B cell (primary cell): Measurements from ENCODE around the gene PGA3. TPM values are rescaled to one million over a fixed set of nuclear protein-coding genes. Genes with fewer than 3 reads are reported as not detected.

ENCODE experiments used
- ATAC-seq: fragments of 200-7000 bp; cut with Tn5 transposase; one replicate; pipeline ENCODE4 v1.10.0; 2021; ENCODE audit warnings: low read depth, mild to moderate bottlenecking, moderate number of reproducible peaks, moderate library complexity
- CTCF ChIA-PET: fragments of 350-600 bp; sonication (Branson Sonifier 250); formaldehyde crosslinking; loops from one replicate; lab custom pipeline; 2021; ENCODE audit warnings: antibody characterized with exemption, inconsistent platforms; lab: Charles Lee
- POLR2A ChIA-PET: fragments of 350-600 bp; sonication (Branson Sonifier 250); formaldehyde crosslinking; loops from one replicate; lab custom pipeline; 2021; ENCODE audit warnings: antibody characterized with exemption; lab: Charles Lee
- DNase-seq: peaks from one replicate; pipeline ENCODE4 v3.0.0; 2013
- H2AFZ ChIP-seq: 2 replicates; pipeline ENCODE4 v1.6.1; 2012; ENCODE audit warnings: mild to moderate bottlenecking, low read depth, low read length; ENCODE audit not compliant: insufficient read depth, poor library complexity, severe bottlenecking
- H3K27ac ChIP-seq, 2 donors: 1 replicate in 1 of 2; 2 replicates in 1 of 2; pipeline ENCODE4 v1.5.1; 2012 to 2013; ENCODE audit warnings: low read length in 2 of 2, mild to moderate bottlenecking in 2 of 2, moderate library complexity in 1 of 2
- H3K27me3 ChIP-seq, 4 experiments: fragments of 200-600 bp in 1 of 4; sonication (generic) in 1 of 4; replicated peaks in 1 of 4; 1 replicate in 2 of 4; 2 replicates in 2 of 4; pipeline versions ENCODE4 v1.6.1 to v1.7.0; 2013 to 2016; ENCODE audit warnings: low read length in 3 of 4, mild to moderate bottlenecking in 2 of 4, mixed read lengths in 1 of 4, moderate library complexity in 1 of 4; ENCODE audit not compliant: insufficient read depth in 4 of 4, control insufficient read depth in 3 of 4; ENCODE audit errors: control extremely low read depth in 1 of 4
- H3K36me3 ChIP-seq, 2 experiments: replicated peaks in 1 of 2; 1 replicate in 1 of 2; 2 replicates in 1 of 2; pipeline versions ENCODE4 v1.6.1 to v1.7.1; 2013; ENCODE audit warnings: low read length in 1 of 2; ENCODE audit not compliant: insufficient read depth in 2 of 2, control insufficient read depth in 1 of 2; ENCODE audit errors: control extremely low read depth in 1 of 2, extremely low read depth in 1 of 2
- H3K4me1 ChIP-seq, 2 donors: fragments of 200-600 bp in 1 of 2; sonication (generic) in 1 of 2; 1 replicate in 1 of 2; 2 replicates in 1 of 2; pipeline versions ENCODE4 v1.5.1 to v1.6.1; 2013 to 2017; ENCODE audit warnings: low read length in 2 of 2; ENCODE audit not compliant: control insufficient read depth in 2 of 2, insufficient read depth in 2 of 2
- H3K4me2 ChIP-seq: replicated peaks from 2 replicates; pipeline ENCODE3; 2012; ENCODE audit warnings: mild to moderate bottlenecking, low read depth, low read length; ENCODE audit not compliant: poor library complexity, severe bottlenecking
- H3K4me3 ChIP-seq, 5 experiments: fragments of 200-600 bp in 1 of 5; sonication (generic) in 1 of 5; 1 replicate in 3 of 5; 2 replicates in 2 of 5; pipeline versions ENCODE4 v1.5.1 to v1.7.0; 2011 to 2016; ENCODE audit warnings: low read length in 4 of 5, mild to moderate bottlenecking in 4 of 5, low read depth in 2 of 5, control low read depth in 1 of 5, moderate library complexity in 1 of 5; ENCODE audit not compliant: insufficient read depth in 1 of 5; ENCODE audit errors: control extremely low read depth in 1 of 5, extremely low read depth in 1 of 5
- H3K79me2 ChIP-seq: fragments of 200-600 bp; sonication (generic); one replicate; pipeline ENCODE4 v1.6.0; 2016; ENCODE audit warnings: low read length; ENCODE audit not compliant: control insufficient read depth, insufficient read depth
- H3K9ac ChIP-seq: fragments of 200-600 bp; sonication (generic); 2 replicates; pipeline ENCODE4 v1.6.1; 2017; ENCODE audit warnings: mild to moderate bottlenecking, low read length, moderate library complexity
- H3K9me3 ChIP-seq, 3 donors: one replicate each; pipeline versions ENCODE4 v1.6.1 to v1.7.1; 2013; ENCODE audit warnings: low read length in 2 of 3; ENCODE audit not compliant: control insufficient read depth in 2 of 3, insufficient read depth in 1 of 3; ENCODE audit errors: control extremely low read depth in 1 of 3
- H4K20me1 ChIP-seq: 2 replicates; pipeline ENCODE4 v1.6.0; 2012; ENCODE audit warnings: mild to moderate bottlenecking, low read length; ENCODE audit not compliant: insufficient read depth, control insufficient read depth, poor library complexity, severe bottlenecking
- H3K27ac Mint-ChIP-seq: one replicate; pipeline ENCODE4 v1.8.0; 2021; ENCODE audit warnings: mixed read lengths
- H3K27me3 Mint-ChIP-seq: one replicate; pipeline ENCODE4 v1.8.0; 2021; ENCODE audit warnings: mixed read lengths
- H3K4me1 Mint-ChIP-seq: one replicate; pipeline ENCODE4 v1.8.0; 2021; ENCODE audit warnings: mixed read lengths
- H3K4me3 Mint-ChIP-seq: one replicate; pipeline ENCODE4 v1.8.0; 2021; ENCODE audit warnings: mixed read lengths
- H3K9me3 Mint-ChIP-seq: one replicate; pipeline ENCODE4 v1.8.0; 2022; ENCODE audit warnings: mixed read lengths; ENCODE audit not compliant: insufficient read depth
- EZH2 ChIP-seq: IDR thresholded peaks from 2 replicates; pipeline ENCODE4 v1.6.1; 2012; ENCODE audit warnings: borderline replicate concordance, low read depth, mild to moderate bottlenecking, moderate library complexity, low read length; ENCODE audit not compliant: insufficient read depth, poor library complexity, severe bottlenecking
- WGBS: methylation state at CpG from one replicate; pipeline ENCODE4 v1.1.5; 2013; ENCODE audit warnings: missing lambda C conversion rate; ENCODE audit not compliant: insufficient coverage; 5-methylcytosine and 5-hydroxymethylcytosine counted together
- intact Hi-C: fragments of 100-400 bp; cut with micrococcal nuclease; formaldehyde crosslinking; loops from one replicate; pipeline ENCODE4 v1.10.0; 2022
- polyA plus RNA-seq: library from polyadenylated mRNA; depleted of rRNA; stranded (reverse); fragments of >200 nt; gene quantifications from 2 replicates; pipeline ENCODE4 v1.2.3, GENCODE V29; 2012
- total RNA-seq, 2 donors: library from RNA; stranded (reverse); fragments of 120-200 nt in 1 of 2; gene quantifications; 1 replicate in 1 of 2; 2 replicates in 1 of 2; pipeline versions ENCODE4 v1.2.3 to v1.2.4, GENCODE V29; 2013 to 2022
- TF ChIP-seq, protein P1 (sequence below): fragments of 200-600 bp; IDR thresholded peaks from one replicate; pipeline ENCODE4 v1.8.0; 2022; ENCODE audit warnings: antibody characterized with exemption, mild to moderate bottlenecking

The PGA3 gene
- total and polyA plus RNA-seq, 2 donors (not counting 1 experiment from before 2014, with no cell fraction given), result not detected

DNA sequence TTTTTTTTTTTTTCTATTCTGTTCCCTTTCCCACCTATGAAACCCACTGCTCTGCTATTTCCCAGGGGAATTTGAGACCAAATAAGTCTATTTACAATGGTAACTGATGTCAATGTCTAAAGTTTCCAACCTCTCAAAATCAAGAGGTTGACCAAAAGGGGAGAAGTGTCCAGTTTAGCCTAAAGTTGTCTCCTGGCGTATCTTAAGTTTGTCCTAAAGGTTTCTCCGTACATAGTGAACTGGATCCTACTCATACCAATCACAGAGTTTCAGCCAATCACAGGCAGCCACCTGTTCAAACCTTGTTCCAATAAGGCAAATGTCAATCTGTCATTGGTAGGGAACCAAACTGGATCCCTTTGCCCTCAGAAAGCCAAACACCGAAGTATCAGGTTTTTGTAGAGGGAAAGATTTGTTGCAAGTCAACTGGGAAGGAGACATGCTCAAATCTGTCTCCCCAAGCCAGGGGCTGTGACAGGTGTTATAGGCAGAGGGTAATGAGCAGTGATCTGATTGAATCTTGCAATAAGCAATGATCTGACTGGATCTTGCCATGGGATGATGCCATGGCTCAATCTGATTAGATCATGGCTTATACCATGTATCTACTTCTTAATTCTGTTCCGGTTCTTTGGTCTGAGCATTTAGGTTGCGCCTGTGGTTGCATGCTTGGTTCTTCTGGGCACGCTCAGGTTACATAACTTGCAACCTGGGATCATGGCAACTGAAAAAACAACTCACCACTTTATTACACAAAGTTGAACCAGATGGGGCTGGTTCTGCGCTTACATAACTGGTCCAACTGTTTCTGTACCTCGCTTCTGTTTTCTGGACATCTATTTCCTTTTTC, 41.0 kb upstream of the PGA3 start:
- H3K27me3 Mint-ChIP-seq, result no peaks in the 10 kb centered on the region
- POLR2A ChIA-PET, result interaction anchor here (0.7 to 1.1 kb wide), 3 partner anchors 248 to 1547 kb away, joined by 3 to 5 read pairs (median 5); partner anchors contain the start of gene TMEM109
- Histone ChIP-seq H3K27me3 (no peaks in the 10 kb centered on the region), H3K36me3 (no peaks in the 10 kb centered on the region), H3K79me2 (peaks cover 7% of the 10 kb centered on the region), H3K4me2 (peak overlapping the region; percentile 78), H4K20me1 (no peaks in the 10 kb centered on the region), H3K9me3 (no peaks in the 10 kb centered on the region), H3K4me3 (peak overlapping the region; percentile 27 to 68 (median 60)), H2AFZ (peak overlapping the region; percentile 64), H3K4me1 (peaks cover 45 to 53% of the 10 kb centered on the region in 2 donors), H3K27ac (peak overlapping the region; percentile 94 to 95), H3K9ac (peak overlapping the region; percentile 69)
- peak overlapping the region; percentile 91 for H3K4me3 Mint-ChIP-seq
- peak overlapping the region; percentile 96 for H3K27ac Mint-ChIP-seq
- 82% methylated on average over 2 of the region's 8 CpGs for WGBS
- ATAC-seq, result no peak
- intact Hi-C loops, result loop anchor here (5.0 to 10.0 kb wide), 2 partner anchors 170 to 272 kb away; partner anchors contain the start of genes DDB1, SDHAF2 and TKFC
- peaks cover 56% of the 10 kb centered on the region for H3K4me1 Mint-ChIP-seq
- no peak for TF ChIP-seq EZH2
- TF ChIP-seq, protein P1, sequence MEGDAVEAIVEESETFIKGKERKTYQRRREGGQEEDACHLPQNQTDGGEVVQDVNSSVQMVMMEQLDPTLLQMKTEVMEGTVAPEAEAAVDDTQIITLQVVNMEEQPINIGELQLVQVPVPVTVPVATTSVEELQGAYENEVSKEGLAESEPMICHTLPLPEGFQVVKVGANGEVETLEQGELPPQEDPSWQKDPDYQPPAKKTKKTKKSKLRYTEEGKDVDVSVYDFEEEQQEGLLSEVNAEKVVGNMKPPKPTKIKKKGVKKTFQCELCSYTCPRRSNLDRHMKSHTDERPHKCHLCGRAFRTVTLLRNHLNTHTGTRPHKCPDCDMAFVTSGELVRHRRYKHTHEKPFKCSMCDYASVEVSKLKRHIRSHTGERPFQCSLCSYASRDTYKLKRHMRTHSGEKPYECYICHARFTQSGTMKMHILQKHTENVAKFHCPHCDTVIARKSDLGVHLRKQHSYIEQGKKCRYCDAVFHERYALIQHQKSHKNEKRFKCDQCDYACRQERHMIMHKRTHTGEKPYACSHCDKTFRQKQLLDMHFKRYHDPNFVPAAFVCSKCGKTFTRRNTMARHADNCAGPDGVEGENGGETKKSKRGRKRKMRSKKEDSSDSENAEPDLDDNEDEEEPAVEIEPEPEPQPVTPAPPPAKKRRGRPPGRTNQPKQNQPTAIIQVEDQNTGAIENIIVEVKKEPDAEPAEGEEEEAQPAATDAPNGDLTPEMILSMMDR, result no peak
- peak; percentile 70 for DNase-seq
- peaks cover 2% of the 10 kb centered on the region for H3K9me3 Mint-ChIP-seq
- CTCF ChIA-PET, result no interaction called here

DNA sequence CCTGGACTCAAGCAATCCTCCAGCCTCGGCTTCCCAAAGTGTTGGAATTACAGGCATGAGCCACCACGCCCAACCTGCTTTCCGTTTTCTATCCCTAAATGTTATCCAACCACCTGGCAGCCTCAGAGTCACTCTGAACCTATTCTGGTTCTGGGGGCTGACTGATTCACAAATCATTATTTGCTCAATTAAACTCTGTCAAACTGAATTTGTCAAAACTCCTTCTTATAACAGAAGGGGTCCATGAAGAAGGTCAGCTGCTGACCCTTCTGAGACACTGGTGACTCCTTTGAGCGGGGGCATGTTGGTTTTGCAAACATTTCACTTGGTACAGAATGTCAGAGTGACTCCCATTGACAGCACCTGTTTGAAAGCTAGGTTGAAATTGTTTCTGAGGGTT, 40.3 kb upstream of the PGA3 start:
- TF ChIP-seq, protein P1, result no peak
- TF ChIP-seq EZH2, result no peak
- intact Hi-C loops, result loop anchor here (5.0 to 10.0 kb wide), 2 partner anchors 169 to 272 kb away; partner anchors contain the start of genes DDB1, SDHAF2 and TKFC
- H3K4me1 Mint-ChIP-seq, result peaks cover 62% of the 10 kb centered on the region
- ATAC-seq, result no peak
- Histone ChIP-seq H3K27ac (peak overlapping the region; percentile 92 to 95), H3K4me3 (no peak overlapping the region), H3K9me3 (no peaks in the 10 kb centered on the region), H3K4me2 (no peak overlapping the region), H3K9ac (no peak overlapping the region), H3K27me3 (no peaks in the 10 kb centered on the region), H2AFZ (no peak overlapping the region), H3K79me2 (peaks cover 7% of the 10 kb centered on the region), H3K36me3 (no peaks in the 10 kb centered on the region), H4K20me1 (no peaks in the 10 kb centered on the region), H3K4me1 (peaks cover 52 to 58% of the 10 kb centered on the region in 2 donors)
- peaks cover 2% of the 10 kb centered on the region for H3K9me3 Mint-ChIP-seq
- DNase-seq, result no peak
- no peaks in the 10 kb centered on the region for H3K27me3 Mint-ChIP-seq
- CTCF ChIA-PET, result no interaction called here
- H3K27ac Mint-ChIP-seq, result peak overlapping the region; percentile 80
- H3K4me3 Mint-ChIP-seq, result peak overlapping the region; percentile 64
- POLR2A ChIA-PET, result no interaction called here
- WGBS, result 96% methylated on average over 4 of the region's 4 CpGs
